ENCODE data around the gene RABGAP1L. TPM values are rescaled to one million over a fixed set of nuclear protein-coding genes. Genes with fewer than 3 reads are reported as not detected.
A peak's percentile ranks its signal among the peaks of the same experiment; 100 is the strongest.
"Not testable (repeated sequence)": the region's sequence is repeated elsewhere in the genome, so short reads cannot be mapped to it uniquely, and the experiment has no call there.

RABGAP1L gene
- polyA plus RNA-seq (2013, experiment 1 of 2; ENCODE audit: insufficient read length) = 15.3 TPM
- polyA plus RNA-seq (2013, experiment 2 of 2; ENCODE audit: insufficient read length) = 15.2 TPM

DNA sequence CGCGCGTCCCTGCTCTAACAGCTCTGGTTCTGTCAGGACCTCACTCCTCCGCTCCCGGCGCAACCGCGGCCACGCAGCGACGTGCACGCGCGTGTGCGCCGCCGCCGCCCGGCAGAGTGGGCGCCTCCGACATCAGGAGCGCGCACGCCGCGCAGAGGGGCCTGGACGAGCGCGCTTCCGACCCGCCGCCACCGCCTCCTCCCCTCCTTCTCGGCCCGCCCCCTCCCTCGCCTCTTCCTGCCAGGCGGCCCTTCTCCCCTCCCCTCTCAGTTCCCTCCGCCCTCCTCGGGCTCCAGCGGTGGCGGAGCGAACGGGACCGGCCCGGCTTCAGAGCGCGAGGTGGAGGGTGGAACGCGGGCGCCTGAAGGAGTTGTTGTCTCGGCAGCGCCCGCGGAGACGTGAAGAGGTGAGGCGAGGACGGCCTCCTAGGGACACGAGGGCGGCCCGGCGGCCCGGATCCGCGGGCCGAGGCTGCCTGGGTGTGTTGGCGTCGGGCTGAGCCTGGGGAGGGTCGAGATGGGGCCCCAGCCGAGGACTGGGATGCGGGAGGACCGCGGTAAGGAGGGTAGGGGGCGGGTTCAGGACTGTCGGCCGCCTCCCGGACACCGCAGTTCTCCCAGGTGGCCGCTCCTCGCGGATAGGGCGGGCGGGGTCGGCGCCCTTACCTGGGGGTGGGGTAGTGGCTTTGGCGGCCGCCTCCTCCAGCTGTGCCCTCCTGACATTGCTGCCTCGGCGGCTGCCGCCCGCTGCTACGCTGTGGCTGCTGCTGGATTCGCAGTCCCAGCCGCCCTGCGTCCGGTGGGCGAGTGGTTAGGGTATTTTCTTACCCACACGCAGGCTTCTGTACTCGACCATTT, at the start of gene RABGAP1L:
Gene RABGAP1L (plus strand): TSS at position 269 of the 857 bp plus-strand sequence.
- DNase-seq = peak; percentile 96

DNA sequence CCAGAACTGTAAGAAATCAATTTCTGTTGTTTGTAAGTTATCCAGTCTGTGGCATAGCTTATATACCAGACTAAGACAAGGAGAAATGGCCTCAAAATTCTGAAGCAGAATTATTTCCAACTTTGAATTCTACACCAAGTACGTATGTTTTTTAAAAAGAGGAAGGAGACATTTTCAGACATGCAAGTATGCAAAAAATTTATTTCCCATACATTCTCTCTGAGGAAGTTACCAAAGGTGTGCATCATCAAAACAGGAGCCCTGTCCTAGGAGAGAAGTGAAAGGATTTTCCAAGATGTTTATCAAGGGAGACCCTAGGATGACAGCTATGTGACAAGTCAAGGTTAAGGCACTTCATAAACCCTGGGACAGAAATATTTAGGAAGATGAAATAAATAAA, 49.3 kb upstream of the RABGAP1L start:
- DNase-seq = no peak

DNA sequence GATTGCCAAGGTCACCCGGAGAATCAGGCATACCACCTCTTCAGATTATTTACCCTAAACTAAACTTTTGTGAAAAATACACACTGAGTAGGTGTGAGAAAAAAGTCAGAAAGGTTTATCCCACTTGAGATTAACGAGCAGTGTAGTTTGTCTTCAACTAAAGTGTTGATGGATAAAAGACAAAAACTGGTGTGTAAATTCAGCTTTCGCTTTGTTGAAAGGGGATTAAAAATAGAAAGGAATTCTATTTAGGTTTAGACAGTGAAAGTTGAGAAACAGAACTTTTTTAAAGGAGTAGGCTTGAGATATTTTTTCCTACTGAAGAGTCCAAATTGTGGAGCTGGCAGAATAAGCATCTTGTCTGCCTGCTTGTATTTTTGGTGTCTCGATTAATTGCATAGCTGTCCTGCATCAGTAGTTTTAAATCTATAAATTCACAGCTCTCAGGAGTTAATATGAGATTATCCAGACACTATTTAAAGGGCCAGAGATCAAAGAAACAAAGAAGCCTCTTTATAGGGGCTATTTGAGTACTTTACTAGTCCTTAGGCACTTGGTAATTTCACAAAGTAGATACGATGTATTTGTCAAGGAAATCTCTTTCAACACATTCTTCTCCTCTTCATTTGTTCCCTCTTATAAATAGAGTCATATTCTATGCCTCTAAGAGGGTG, 46.7 kb upstream of the RABGAP1L start:
- no peak for DNase-seq

DNA sequence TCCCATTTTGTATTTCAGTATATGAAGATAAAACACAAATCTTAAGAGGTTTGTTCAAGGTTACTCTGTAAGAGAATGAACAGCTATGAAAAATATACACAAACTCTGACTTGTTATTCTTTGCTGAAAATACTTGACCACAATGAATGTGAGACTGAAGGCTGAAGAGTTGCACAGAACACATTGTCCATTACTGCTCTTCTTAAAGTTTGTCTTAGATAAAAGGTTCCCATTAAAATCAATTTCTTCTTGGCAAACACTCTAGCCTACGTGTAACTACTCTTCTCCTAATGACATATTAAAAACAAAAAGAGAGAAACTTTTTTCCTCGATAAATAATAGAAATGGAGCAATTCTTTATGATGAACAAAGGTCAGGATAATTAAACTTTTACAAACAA, 45.2 kb upstream of the RABGAP1L start:
- DNase-seq = no peak

DNA sequence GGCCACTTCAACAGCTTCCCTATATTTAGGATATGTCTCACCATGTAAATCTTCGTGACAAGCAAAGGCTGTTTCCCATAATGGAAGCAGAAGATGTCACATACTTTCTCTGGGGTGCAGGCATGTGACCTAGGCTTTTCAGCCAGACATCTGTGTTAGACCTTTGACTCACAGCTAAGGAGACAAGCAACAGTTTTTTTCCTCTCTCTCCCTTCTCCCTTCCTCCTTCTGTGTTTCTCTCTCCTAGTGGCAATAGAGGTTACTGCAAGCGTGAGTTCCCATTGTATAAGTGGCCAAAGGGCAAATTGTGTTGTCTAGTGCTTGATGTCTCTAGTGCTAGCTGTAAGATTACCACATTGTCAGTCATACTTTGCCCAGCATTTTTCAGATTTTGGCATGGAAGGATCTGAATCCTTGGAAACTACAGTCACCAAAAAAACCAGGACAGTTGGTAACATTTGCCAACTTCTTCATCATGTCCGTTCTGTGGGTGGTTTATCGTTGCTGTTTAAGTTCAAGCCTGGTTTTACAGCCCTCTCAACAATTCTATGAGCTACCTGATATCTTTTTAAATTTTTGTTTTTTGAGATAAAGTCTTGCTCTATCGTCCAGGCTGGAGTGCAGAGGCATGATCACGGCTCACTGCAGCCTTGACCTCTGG, 44.4 kb upstream of the RABGAP1L start:
- DNase-seq = peak; percentile 42

DNA sequence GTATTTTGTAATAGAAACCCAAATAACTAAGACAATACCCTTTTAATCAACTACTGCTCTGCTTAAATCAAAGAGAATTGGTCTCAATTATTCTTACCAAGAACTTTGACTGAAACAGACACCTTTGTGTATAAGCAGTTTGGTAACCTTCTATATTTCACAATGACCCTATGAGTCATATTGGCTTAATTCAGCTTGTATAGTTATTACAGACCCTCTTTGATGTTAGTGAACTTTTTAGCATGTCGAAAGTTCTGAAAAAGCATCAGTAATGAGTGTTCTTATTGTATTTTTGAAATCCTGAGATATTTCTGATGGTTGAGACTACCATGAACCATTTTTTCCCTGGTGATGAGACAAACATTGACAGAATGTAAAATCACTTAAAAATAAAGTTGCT, 43.3 kb upstream of the RABGAP1L start:
- DNase-seq = no peak

DNA sequence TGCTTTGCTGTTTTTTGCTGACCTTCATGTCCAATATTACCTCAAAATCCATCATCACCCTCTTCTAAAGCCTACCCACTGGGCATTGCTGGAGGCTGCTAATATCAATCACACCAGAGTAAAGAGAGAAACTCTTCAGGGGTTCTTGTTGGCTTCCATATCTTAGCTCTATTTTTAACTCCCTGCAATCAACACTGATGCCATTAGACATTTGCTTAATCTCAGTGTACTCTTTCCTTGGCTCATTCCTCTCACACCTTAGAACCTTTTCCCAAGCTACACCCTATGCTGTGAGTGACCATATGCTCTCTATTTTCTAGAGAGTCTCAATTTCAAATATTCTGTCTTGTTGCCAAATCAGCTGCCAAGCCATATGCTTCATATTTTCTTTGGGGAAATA, 40.6 kb upstream of the RABGAP1L start:
- no peak for DNase-seq

DNA sequence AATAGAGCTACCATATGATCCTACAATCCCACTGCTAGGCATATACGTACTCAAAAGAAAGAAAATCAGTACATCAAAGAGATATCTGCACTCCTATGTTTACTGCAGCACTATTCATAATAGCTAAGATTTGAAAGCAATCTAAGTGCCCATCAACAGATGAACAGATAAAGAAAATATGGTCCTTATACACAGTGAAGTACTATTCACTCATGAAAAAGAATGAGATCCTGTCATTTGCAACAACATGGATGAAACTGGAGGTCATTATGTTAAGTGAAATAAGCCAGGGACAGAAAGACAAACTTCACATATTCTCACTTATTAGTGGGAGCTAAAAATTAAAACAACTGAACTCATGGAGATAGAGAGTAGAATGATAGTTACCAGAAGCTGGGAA, 37.0 kb upstream of the RABGAP1L start:
- not testable (repeated sequence) for DNase-seq

DNA sequence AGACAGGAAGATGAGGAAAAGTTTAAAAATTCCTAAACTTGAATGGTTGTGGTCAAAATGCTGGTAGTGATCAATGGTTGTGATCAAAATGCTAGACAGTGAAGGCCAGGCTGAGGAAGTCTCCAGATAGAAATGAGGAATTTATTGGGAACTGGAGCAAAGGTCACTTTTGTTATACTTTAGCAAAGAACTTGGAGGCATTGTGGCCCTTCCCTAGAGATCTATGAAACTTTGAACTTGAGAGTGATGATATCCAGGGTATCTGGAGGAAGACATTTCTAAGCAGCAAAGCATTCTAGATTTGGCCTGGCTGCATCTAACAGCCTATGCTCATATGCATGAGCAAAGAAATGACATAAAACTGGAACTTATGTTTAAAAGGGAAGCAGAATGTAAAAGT, 35.5 kb upstream of the RABGAP1L start:
- DNase-seq = no peak

DNA sequence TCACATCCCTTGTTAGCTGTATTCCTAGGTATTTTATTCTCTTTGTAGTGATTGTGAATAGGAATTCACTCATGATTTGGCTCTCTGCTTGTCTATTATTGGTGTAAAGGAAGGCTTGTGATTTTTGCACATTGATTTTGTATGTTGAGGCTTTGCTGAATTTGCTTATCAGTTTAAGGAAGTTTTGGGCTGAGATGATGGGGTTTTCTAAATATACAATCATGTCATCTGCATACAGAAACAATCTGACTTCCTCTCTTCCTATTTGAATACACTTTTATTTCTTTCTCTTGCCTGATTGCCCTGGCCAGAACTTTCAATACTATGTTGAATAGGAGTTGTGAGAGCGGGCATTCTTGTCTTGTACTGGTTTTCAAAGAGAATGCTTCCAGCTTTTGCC, 32.1 kb upstream of the RABGAP1L start:
- DNase-seq = not testable (repeated sequence)

DNA sequence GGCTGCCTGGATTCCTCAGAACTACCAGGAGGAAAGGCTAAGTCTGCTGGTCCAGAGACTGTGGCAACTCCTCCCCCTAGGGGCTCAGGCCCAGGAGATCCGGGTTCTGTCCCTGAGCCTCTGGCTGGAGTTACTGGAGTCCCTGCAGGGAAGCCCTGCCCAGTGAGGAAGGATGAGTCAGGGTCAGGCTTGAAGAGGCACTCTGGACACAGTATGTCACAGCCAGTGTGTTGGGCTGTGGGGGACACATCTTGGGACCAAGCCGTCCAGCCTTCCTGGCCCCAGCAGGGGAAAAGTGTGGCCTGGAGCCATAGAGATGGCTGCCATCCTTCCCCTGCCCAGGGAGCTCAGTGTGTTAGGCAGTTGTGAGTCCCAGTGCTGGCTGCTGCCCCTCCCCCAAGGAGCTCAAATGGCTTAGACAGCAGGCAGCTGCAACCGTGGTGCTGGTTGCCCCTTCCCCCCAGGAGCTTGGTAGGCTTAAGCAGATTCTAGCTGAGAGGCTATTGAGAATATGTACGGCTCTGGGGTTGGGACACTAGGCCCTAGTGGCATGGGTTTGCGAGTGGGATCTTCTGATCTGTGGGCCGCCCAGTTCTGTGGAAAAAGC, 28.2 kb upstream of the RABGAP1L start:
- DNase-seq = no peak

DNA sequence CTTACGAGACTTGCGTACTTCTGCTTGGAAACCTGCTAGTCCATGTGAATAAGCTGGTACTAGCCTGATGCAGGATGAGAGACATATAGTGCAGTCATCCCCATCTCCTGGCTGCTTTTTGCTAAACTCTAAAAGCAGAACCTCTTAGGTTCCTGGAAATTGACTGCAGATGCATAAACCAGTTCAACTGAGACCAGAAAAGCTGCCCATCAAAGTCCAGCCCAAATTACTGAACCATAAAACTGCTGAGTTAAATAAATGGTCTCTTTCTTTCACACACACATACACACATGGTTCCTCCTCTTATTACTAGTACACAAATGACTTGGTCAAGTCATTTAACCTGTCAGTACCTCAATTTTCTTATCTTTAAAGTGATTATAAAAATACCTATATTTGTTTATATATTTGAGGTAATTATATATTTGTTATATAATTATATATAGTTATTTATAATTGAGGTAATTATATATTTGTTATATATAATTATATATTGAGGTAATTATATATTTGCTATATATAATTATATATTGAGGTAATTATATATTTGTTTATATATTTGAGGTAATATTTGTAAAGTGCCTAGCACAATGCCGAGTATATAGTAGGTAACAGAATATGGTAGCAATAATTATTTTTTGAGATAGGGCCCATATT, 25.2 kb upstream of the RABGAP1L start:
- no peak for DNase-seq

DNA sequence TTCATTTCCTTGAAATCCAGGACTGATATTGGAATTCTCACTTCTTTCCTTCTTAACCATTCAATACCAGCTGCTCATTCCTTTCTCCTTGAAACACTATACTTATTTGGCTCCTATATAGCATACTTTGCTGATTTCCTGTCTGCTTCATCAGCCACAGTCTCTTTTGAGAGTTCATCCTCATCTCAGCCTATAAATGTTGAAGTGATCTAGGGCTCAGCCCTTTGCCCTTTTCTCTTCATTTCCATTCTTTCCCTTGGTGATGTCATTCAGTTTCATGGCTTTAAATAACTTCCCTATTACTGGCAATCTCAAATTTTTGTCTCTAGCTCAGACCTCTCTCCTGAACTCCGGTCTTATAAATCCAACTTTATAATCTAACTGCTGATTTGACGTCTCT, 24.1 kb upstream of the RABGAP1L start:
- DNase-seq = peak; percentile 20

DNA sequence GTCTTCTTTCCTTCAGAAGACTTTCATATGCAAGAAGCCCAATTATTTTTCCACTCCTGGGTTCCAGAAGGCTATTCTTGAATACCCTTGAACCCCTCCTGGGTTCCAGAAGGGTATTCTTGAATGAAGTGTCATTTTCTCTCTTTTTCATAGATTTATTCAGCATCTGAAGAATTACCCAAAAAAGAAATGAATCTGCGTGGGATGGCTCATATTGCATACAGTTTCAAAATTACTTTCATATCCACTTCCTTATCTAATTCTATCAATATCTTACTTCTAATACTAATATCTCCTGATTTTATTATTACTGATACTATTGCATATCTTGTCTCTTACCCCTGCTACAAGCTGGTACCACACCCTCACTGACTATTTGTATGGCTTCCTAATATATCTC, 22.6 kb upstream of the RABGAP1L start:
- DNase-seq = no peak

DNA sequence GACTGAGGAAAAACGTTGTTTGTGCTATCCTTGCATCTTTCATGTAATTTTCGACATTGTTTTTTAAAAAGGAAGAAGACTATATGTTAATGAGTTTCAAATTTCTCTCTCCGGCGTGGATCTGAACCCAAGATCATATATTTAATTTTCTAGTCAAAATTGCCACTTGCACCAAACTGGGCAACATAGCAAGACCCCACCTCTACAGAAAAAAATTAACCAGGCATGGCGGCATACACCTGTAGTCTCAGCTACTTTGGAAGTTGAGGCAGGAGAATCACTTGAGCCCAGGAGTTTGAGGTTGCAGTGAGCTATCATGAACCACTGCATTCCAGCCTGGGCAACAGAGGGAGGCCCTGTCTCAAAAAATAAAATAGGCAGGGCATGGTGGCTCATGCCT, 16.5 kb upstream of the RABGAP1L start:
- DNase-seq = no peak

DNA sequence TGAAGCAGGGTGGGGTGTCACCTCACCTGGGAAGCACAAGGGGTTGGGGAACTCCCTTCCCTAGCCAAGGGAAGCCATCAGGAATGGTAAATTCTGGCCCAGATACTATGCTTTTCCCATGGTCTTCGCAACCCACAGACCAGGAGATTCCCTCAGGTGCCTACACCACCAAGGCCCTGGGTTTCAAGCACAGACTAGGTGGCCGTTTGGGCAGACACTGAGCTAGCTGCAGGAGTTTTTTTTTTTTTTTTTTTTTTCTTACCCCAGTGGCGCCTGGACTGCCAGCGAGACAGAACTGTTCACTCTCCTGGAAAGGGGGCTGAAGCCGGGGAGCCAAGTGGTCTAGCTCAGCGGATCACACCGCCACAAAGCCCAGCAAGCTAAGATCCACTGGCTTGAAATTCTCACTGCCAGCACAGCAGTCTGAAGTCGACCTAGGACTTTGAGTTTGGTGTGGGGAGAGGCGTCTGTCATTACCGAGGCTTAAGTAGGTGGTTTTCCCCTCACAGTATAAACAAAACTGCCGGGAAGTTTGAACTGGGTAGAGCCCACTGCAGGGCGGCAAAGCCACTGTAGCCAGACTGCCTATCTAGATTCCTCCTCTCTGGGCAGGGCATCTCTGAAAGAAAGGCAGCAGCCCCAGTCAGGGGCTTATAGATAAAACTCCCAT, 15.5 kb upstream of the RABGAP1L start:
- not testable (repeated sequence) for DNase-seq

DNA sequence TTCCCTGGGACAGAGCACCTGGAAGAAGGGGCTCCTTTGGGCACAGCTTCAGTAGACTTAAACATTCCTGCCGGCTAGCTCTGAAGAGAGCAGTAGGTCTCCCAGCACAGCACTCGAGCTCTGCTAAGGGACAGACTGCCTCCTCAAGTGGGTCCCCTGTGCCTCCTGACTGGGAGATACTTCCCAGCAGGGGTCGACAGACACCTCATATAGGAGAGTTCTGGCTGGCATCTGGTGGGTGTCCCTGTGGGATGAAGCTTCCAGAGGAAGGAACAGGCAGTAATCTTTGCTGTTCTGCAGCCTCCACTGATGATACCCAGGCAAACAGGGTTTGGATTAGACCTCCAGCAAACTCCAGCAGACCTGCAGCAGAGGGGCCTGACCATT, 14.9 kb upstream of the RABGAP1L start:
- not testable (repeated sequence) for DNase-seq

DNA sequence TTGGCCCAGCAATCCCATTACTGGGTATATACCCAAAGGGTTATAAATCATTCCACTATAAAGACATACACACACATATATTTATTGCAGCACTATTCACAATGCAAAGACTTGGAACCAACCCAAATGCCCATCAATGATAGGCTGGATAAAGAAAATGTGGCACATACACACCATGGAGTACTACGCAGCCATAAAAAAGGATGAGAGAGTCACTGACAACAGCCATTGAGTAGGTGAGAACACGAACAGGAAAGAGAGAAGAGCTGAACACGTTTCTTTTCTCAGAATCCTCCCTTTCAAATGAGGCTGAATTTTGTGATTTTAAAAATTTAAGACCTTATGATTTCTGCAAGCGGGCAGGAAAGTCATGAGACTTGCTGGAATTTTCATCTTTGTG, 10.1 kb upstream of the RABGAP1L start:
- DNase-seq = no peak

DNA sequence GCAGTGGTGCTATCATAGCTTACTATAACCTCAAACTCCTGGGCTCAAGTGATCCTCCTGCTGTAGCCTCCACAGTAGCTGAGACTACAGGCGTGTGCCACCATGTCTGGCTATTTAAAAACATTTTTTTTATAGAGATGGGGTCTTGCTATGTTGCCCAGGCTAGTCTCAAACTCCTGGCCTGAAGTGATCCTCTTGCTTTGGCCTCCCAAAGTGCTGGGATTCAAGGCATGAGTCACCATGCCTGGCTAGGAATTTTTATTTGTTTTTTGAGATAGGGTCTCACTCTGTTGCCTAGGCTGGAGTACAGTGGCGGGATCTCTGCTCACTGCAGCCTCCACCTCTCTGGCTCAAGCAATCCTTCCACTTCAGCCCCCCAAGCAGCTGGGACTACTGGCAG, 8.8 kb upstream of the RABGAP1L start:
- no peak for DNase-seq

DNA sequence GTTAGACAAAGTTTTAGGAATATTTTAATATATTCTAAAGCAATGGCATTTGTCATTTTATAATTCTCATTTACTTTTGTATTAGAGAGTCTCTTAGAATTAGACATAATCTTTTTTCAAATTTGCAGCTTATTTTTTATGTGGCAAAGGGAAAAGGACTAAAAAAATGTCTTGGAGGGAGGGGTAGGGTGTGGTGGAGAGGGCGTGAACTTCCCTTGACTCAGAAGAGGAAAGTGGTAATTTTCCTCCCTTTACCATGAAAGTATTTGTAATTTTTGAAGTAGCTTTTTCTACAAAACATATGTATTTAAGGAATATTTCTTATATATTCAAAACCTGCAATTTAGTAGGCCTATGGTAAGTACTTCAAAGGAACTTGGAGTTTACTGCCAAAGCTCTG, 6.9 kb upstream of the RABGAP1L start:
- no peak for DNase-seq

DNA sequence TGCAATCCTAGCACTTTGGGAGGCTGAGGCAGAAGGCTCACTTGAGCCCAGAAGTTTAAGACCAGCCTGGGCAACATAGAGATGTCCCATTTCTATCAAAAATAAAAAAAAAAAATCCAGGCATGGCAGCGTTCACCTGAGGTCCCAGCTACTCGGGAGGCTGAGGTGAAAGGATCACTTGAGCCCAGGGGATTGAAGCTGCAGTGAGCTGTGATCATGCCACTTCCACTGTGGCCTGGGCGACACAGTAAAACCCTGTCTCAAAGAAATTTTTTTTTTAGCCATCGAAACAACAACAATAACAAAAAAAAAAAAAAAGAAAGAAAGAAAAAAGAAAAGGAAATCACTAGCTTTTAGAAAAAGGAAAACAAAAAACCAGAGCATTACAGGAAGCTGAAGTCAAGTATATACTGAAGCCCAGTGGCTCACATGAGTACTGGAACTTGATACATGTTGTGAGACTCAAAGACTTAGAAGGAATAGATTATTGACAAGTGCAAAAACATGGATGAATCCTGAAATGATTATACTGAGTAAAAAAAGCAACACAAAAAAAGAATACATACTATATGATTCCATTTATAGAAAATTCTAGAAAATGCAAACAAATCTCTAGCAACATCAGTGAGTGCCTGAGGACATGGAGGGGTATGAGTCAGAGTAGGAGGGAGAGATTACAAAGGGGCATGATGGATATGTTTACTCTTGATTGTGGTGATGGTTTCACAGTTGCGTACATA, 6.1 kb upstream of the RABGAP1L start:
- DNase-seq = no peak

Measured in fibroblast of skin of abdomen (primary cell).